GM18499 (cell line): ENCODE data around the gene WFS1.

ENCODE experiments used
- ATAC-seq: cut with Tn5 transposase; IDR thresholded peaks from one replicate; pipeline ENCODE4 v1.9.1; 2021; ENCODE audit warnings: moderate number of reproducible peaks; ENCODE audit not compliant: insufficient read depth, unreplicated experiment

WFS1 gene

GRCh38 chr4:6256141-6256540, 13.5 kb upstream of the WFS1 start:
- no peak for ATAC-seq

GRCh38 chr4:6257247-6258025, 12.2 kb upstream of the WFS1 start:
- ATAC-seq = no peak

- no peak for ATAC-seq
Measured at GRCh38 chr4:6258026-6258360, 11.7 kb upstream of the WFS1 start.

GRCh38 chr4:6258741-6259140, 10.9 kb upstream of the WFS1 start:
- no peak for ATAC-seq

GRCh38 chr4:6259886-6260285, 9.8 kb upstream of the WFS1 start:
- ATAC-seq = no peak

GRCh38 chr4:6262176-6262575, 7.5 kb upstream of the WFS1 start:
- ATAC-seq = no peak

GRCh38 chr4:6262847-6263487, 6.7 kb upstream of the WFS1 start:
- ATAC-seq = no peak

- ATAC-seq = no peak
Measured at GRCh38 chr4:6263526-6264224, 6.0 kb upstream of the WFS1 start.

GRCh38 chr4:6264225-6264540, 5.5 kb upstream of the WFS1 start:
- no peak for ATAC-seq

GRCh38 chr4:6265546-6265945, 4.1 kb upstream of the WFS1 start:
- ATAC-seq = no peak

- ATAC-seq = no peak
Measured at GRCh38 chr4:6267573-6267972, 2.1 kb upstream of the WFS1 start.

- ATAC-seq = no peak
Measured at GRCh38 chr4:6268650-6269615, 717 bp upstream of the WFS1 start.

GRCh38 chr4:6270636-6271121, 1.0 kb downstream of the WFS1 start:
- ATAC-seq = no peak

- ATAC-seq = no peak
Measured at GRCh38 chr4:6271206-6271605, 1.6 kb downstream of the WFS1 start.

- ATAC-seq = no peak
Measured at GRCh38 chr4:6271701-6272465, 2.2 kb downstream of the WFS1 start.

- no peak for ATAC-seq
Measured at GRCh38 chr4:6272863-6273660, 3.4 kb downstream of the WFS1 start.

GRCh38 chr4:6273661-6273990, 4.0 kb downstream of the WFS1 start:
- ATAC-seq = no peak

GRCh38 chr4:6275351-6275750, 5.7 kb downstream of the WFS1 start:
- no peak for ATAC-seq
